Tibial artery (tissue), 4 donors: Measurements from ENCODE around the gene STK32C.

Source experiments
- DNase-seq, 2 donors: peaks; one replicate each; pipeline ENCODE4 v3.0.0-alpha.2; 2019
- H3K27ac ChIP-seq, 2 donors: fragments of 200-600 bp; sonication (generic) in 1 of 2; 1 replicate in 1 of 2; 2 replicates in 1 of 2; pipeline ENCODE4 v1.5.1; 2018 to 2019; ENCODE audit warnings: mild to moderate bottlenecking in 1 of 2
- H3K27me3 ChIP-seq, 2 donors: fragments of 200-600 bp; sonication (generic) in 1 of 2; one replicate each; pipeline versions ENCODE4 v1.5.1 to v1.6.0; 2016 to 2019
- H3K36me3 ChIP-seq, 3 donors: fragments of 200-600 bp; sonication (generic) in 2 of 3; one replicate each; pipeline ENCODE4 v1.5.1; 2016 to 2019; ENCODE audit warnings: mild to moderate bottlenecking in 2 of 3
- H3K4me1 ChIP-seq, 4 donors: fragments of 200-600 bp; sonication (generic) in 2 of 4; 1 replicate in 3 of 4; 2 replicates in 1 of 4; pipeline ENCODE4 v1.5.1; 2016 to 2019
- H3K4me3 ChIP-seq, 2 donors: fragments of 200-600 bp; sonication (generic) in 1 of 2; 1 replicate in 1 of 2; 2 replicates in 1 of 2; pipeline ENCODE4 v1.5.1; 2018 to 2019; ENCODE audit warnings: mild to moderate bottlenecking in 2 of 2
- H3K9me3 ChIP-seq, 3 donors: fragments of 200-600 bp; sonication (generic) in 1 of 3; one replicate each; pipeline ENCODE4 v1.5.1; 2016 to 2019
- intact Hi-C: fragments of 100-400 bp; cut with DNase I; formaldehyde crosslinking; loops from one replicate; pipeline ENCODE4 v1.15.0; 2023; ENCODE audit warnings: low total_unique reads
- TF ChIP-seq, protein P1 (sequence below), 2 experiments: fragments of 200-600 bp in 1 of 2; fragments of 450-650 bp in 1 of 2; IDR thresholded peaks; one replicate each; pipeline ENCODE4 v1.5.1; 2017 to 2019; ENCODE audit warnings: antibody characterized with exemption in 2 of 2, mild to moderate bottlenecking in 1 of 2, moderate library complexity in 1 of 2

STK32C gene

DNA sequence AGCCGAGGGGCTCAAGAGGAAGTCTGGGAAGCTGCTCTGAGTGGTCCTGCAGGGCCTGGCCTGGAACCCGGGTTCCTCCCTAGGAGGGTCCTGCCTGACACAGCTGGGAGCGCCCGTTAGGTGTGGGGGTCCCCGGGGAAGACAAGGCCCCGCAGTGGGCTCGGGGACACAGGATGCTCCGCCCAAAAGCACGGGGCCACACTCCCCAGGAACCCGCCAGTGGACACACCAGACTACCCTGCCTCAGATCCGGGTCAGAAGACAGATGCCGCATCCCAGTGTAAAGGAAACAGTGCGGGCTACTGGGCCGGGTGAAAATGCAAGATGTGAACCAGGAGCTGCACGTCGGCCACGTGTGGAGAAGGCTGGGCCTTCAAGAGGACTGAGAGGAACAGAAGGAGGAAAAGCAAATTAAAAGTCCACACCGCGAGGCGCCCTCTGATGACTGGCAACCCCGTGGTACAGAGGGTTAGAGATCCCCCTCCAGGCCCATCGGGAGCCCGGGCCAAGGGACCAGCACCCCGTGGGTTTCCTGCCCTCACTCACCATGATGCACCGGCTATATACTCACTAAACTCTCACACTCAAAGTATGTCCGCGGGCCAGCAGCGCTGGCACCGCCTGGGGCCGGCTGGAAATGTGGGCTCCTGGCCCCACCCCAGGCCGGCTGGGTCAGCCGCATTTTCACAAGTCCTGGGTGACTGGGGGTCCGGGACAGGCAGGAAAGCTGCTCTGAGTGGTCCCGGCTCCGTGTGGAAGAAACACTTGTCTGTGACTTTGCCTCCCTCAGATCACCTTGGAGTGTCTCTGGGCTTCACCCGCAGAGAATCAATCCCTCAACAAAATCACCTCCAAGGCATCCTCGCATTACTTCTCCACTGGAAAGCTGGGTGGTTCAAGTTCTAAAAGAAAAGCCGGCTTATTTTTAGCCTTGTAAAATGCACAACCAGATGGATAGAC, 6.1 kb downstream of the STK32C start:
- Histone ChIP-seq H3K27ac (no peak overlapping the region), H3K27me3 (peaks cover 0 to 61% of the 10 kb centered on the region in 2 donors), H3K4me1 (peaks cover 0 to 3% (median under 1%) of the 10 kb centered on the region in 4 donors), H3K4me3 (no peak overlapping the region), H3K36me3 (no peaks in the 10 kb centered on the region), H3K9me3 (no peaks in the 10 kb centered on the region)
- intact Hi-C loops: loop anchor here (10.0 kb wide), 1 partner anchor 53 kb away; no protein-coding TSS in a partner anchor
- TF ChIP-seq, protein P1, sequence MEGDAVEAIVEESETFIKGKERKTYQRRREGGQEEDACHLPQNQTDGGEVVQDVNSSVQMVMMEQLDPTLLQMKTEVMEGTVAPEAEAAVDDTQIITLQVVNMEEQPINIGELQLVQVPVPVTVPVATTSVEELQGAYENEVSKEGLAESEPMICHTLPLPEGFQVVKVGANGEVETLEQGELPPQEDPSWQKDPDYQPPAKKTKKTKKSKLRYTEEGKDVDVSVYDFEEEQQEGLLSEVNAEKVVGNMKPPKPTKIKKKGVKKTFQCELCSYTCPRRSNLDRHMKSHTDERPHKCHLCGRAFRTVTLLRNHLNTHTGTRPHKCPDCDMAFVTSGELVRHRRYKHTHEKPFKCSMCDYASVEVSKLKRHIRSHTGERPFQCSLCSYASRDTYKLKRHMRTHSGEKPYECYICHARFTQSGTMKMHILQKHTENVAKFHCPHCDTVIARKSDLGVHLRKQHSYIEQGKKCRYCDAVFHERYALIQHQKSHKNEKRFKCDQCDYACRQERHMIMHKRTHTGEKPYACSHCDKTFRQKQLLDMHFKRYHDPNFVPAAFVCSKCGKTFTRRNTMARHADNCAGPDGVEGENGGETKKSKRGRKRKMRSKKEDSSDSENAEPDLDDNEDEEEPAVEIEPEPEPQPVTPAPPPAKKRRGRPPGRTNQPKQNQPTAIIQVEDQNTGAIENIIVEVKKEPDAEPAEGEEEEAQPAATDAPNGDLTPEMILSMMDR (IDR thresholded peaks at IDR 0.05): no peak
- peak in 1 of 2 donors; percentile 60 for DNase-seq

DNA sequence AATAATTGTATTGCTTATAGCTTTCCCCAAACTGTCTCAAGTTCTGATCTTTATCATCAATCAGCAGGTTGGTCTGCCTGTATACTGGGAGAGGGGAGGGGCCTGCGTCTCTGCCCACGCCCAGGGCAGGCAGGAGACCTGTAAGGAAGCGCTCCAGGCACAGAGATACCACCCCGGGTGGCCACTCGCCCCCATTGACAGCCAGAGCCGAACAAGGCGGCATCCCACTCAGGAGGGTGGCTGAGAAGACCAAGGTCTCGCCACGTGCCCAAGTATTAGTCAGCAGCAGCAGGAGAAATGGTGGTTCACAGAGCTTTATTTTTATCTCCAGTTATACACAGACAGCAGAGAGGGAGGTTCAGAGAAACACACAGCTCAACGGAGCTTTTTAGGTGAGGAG, 7.2 kb downstream of the STK32C start:
- DNase-seq: peak in 1 of 2 donors; percentile 54
- no peaks in the 10 kb centered on the region for H3K9me3 ChIP-seq
- H3K27me3 ChIP-seq: peaks cover 0 to 61% of the 10 kb centered on the region in 2 donors
- no peak overlapping the region for H3K27ac ChIP-seq
- H3K36me3 ChIP-seq: no peaks in the 10 kb centered on the region
- TF ChIP-seq, protein P1 (IDR thresholded peaks at IDR 0.05): no peak
- no peak overlapping the region for H3K4me3 ChIP-seq
- intact Hi-C loops: loop anchor here (10.0 kb wide), 1 partner anchor 54 kb away; no protein-coding TSS in a partner anchor
- no peaks in the 10 kb centered on the region for H3K4me1 ChIP-seq

DNA sequence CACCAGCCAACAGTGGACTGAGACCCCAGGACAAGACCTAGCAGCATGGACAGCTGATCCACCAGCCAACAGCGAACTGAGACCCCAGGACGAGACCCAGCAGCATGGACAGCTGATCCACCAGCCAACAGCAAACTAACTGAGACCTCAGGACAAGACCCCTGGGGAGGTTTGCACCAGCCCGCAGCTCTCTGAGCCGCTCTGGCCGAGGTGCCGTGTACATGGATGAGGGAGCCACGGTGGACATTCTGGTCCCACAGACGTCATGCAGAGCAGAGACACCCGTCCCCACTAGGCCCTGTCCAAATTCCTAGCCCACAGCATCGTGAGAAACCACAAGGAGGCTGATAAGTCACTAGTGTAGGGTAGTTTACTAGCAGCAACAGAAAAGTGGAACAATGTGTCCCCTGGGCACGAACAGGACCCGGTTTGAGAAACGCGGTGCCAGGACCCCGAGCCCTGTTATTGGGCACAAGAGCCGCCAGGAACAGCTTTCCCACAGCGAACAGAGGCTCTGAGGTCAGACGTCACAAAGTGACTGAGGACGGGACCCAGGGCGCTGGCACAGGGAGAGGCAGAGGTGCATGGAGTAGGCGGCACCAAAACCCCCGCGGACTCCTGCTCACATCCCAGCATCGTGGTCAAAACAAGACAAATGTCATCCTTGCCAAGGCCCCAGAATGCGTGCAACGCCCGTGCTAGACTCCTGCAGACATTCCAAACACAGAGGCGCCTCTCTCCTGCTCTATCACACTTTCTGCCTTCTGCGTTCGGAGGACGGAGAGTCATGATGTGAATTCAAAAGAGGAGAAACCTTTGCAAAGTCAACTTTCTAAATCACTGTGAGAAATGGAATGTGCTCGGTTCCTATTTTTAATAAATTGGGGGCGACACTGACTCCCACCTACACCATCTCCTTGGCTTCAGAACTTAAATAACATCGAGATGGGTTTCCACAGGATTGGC, 8.1 kb downstream of the STK32C start:
- Histone ChIP-seq H3K4me1 (no peaks in the 10 kb centered on the region), H3K27ac (no peak overlapping the region), H3K9me3 (no peaks in the 10 kb centered on the region), H3K36me3 (no peaks in the 10 kb centered on the region), H3K27me3 (peaks cover 0 to 57% of the 10 kb centered on the region in 2 donors), H3K4me3 (no peak overlapping the region)
- TF ChIP-seq, protein P1 (IDR thresholded peaks at IDR 0.05): no peak
- peak in 1 of 2 donors; percentile 44 for DNase-seq
- intact Hi-C loops: loop anchor here (10.0 kb wide), 1 partner anchor 55 kb away; no protein-coding TSS in a partner anchor

DNA sequence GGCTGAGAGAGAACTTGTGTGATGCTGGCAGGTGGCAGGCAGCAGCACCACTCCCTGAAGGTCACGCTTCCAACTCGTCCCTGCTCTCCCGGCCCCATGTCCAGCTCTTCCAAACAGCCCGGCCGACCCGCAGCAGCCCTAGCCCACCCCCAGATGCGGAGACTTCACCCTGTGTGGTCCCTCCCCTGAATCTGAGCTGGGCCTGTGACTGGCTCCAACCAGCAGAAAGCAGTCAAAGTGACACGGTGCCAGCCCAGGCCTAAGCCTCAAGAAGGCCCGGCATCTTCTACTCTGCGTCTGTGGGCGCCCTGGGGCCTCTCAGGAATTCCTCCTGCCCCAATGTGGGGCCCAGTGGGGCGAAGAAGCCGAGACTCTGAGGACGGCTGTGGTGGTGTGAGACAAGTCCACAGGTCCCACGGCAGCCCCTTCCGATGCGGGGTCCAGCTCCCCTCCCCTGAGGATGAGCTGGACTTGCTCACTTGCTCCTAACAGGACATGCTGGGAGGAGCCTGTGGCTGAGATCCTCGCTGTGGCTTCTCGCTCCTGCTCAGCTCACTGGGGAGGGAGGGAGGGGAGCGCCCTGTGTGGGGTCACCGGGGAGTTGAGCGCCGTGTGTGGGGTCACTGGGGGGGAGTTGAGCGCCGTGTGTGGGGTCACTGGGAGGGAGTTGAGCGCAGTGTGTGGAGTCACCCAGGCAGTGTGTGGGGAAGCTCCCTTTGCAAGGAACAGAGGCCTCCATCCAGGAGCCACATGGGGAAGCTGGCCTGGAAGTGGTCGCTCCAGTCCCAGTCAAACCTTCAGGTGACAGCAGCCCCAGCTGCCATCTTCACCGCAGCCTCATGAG, 9.5 kb downstream of the STK32C start:
- Histone ChIP-seq H3K4me3 (no peak overlapping the region), H3K36me3 (no peaks in the 10 kb centered on the region), H3K27ac (no peak overlapping the region), H3K9me3 (no peaks in the 10 kb centered on the region), H3K27me3 (peaks cover 0 to 61% of the 10 kb centered on the region in 2 donors), H3K4me1 (no peaks in the 10 kb centered on the region)
- intact Hi-C loops: no loop called here
- DNase-seq: peak in 1 of 2 donors; percentile 51
- TF ChIP-seq, protein P1 (IDR thresholded peaks at IDR 0.05): no peak
